Activated CD4-positive, alpha-beta memory T cell treated with anti-CD3 and anti-CD28 coated beads, Interleukin-2, amount 10 ng/mL, durations not matched to agents 7 days and 5 days (primary cell): Measurements from ENCODE around the gene KBTBD2. TPM values are rescaled to one million over a fixed set of nuclear protein-coding genes. Genes with fewer than 3 reads are reported as not detected.
A peak's percentile ranks its signal among the peaks of the same experiment; 100 is the strongest.
"Not testable (repeated sequence)": the region's sequence is repeated elsewhere in the genome, so short reads cannot be mapped to it uniquely, and the experiment has no call there.

Experiments
- CTCF ChIA-PET: fragments of 350-600 bp; sonication (Branson Sonifier 250); formaldehyde crosslinking; loops from one replicate; lab custom pipeline; 2021; ENCODE audit warnings: antibody characterized with exemption, inconsistent platforms; lab: Charles Lee
- POLR2A ChIA-PET: fragments of 350-600 bp; sonication (Branson Sonifier 250); formaldehyde crosslinking; loops from one replicate; lab custom pipeline; 2021; ENCODE audit warnings: antibody characterized with exemption; lab: Charles Lee
- DNase-seq: peaks from one replicate; pipeline ENCODE4 v3.0.0-alpha.2; 2020
- H3K27ac Mint-ChIP-seq: one replicate; pipeline ENCODE4 v1.8.0; 2021; ENCODE audit warnings: mild to moderate bottlenecking, mixed read lengths
- H3K27me3 Mint-ChIP-seq: one replicate; pipeline ENCODE4 v1.8.0; 2021; ENCODE audit warnings: mixed read lengths
- H3K36me3 Mint-ChIP-seq: one replicate; pipeline ENCODE4 v1.8.0; 2021; ENCODE audit warnings: low read depth, mixed read lengths
- H3K4me1 Mint-ChIP-seq: one replicate; pipeline ENCODE4 v1.8.0; 2021; ENCODE audit warnings: mixed read lengths
- H3K4me3 Mint-ChIP-seq: one replicate; pipeline ENCODE4 v1.8.0; 2021; ENCODE audit warnings: mild to moderate bottlenecking, mixed read lengths
- H3K9me3 Mint-ChIP-seq: one replicate; pipeline ENCODE4 v1.8.0; 2021; ENCODE audit warnings: mixed read lengths
- total RNA-seq, 2 experiments: library from RNA; stranded (reverse); gene quantifications; one replicate each; pipeline ENCODE4 v1.2.3, GENCODE V29; 2021

KBTBD2 gene
- total RNA-seq, 2 experiments from 2014 or later: 43.8 to 45.6 TPM

DNA sequence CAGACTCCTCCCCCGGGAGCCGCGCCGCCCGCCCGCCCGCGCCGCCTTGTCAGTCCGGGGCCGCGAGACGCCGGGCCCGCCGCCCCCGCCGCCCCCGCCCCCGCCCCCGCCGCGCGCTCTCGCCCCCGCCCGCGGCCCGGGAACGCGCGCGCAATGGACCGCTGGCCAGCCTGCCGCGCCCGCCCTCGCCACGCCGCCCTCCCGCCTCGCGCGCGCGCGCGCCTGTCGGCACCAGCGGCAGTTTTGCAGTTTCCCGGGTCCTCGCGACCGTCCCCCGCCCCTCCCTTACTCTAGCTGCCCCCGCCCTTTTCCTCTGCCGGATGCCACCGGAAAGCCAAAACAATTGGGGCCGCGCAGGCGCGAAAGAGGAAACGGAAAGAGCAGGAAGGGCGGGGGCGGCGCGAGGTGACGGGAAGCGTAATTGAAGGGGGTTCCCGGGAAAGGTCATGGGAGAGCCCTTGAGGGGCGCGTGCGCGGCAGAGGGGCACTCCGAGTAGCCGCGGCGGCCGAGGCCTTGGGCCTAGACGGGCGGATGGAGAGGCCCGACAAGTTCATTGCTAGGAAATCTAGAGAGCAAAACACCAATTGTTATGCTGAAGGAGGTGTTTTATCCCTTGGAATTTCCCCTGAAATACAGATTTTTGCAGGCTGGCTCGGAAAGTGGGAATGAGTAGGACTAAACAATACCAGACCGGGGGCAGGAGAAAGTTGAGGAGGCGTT is 400 bp upstream of the KBTBD2 start:
- DNase-seq: peak; percentile 97
- Mint-ChIP-seq H3K4me3 (peak overlapping the region; percentile 79), H3K27me3 (no peaks in the 10 kb centered on the region), H3K27ac (peak overlapping the region; percentile 92), H3K9me3 (no peaks in the 10 kb centered on the region), H3K36me3 (peaks cover 31% of the 10 kb centered on the region), H3K4me1 (peaks cover 49% of the 10 kb centered on the region)
- CTCF ChIA-PET: interaction anchor here (1.0 to 4.7 kb wide), 8 partner anchors 11 to 216 kb away, joined by 3 to 29 read pairs (median 16); partner anchors contain the start of gene RP9
- POLR2A ChIA-PET: interaction anchor here (0.9 to 8.1 kb wide), 16 partner anchors 8 to 401 kb away, joined by 3 to 282 read pairs (median 14); partner anchors contain the start of genes AVL9, LSM5, NT5C3A and RP9

DNA sequence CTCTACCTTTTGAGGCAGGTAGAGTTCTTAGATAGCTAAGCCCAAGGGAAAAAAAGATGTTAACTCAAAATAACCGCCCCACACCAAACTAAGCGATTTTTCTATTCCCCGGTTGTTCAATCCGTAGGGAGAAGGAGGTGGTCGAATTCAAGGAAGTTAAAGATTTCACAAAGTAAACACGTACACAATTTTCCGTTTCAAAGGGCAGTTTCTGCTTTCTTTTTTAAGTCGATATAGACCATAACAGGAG is 842 bp downstream of the KBTBD2 start:
- H3K27ac Mint-ChIP-seq: peak overlapping the region; percentile 98
- no peak for DNase-seq
- H3K9me3 Mint-ChIP-seq: no peaks in the 10 kb centered on the region
- ChIA-PET POLR2A (interaction anchor here (0.9 to 8.1 kb wide), 19 partner anchors 9 to 400 kb away, joined by 3 to 282 read pairs (median 14); partner anchors contain the start of genes AVL9, LSM5, NT5C3A and RP9), CTCF (interaction anchor here (0.9 to 4.7 kb wide), 7 partner anchors 14 to 218 kb away, joined by 3 to 29 read pairs (median 12); partner anchors contain the start of gene RP9)
- H3K4me1 Mint-ChIP-seq: peaks cover 58% of the 10 kb centered on the region
- H3K36me3 Mint-ChIP-seq: peaks cover 37% of the 10 kb centered on the region
- H3K27me3 Mint-ChIP-seq: no peaks in the 10 kb centered on the region
- peak overlapping the region; percentile 94 for H3K4me3 Mint-ChIP-seq

DNA sequence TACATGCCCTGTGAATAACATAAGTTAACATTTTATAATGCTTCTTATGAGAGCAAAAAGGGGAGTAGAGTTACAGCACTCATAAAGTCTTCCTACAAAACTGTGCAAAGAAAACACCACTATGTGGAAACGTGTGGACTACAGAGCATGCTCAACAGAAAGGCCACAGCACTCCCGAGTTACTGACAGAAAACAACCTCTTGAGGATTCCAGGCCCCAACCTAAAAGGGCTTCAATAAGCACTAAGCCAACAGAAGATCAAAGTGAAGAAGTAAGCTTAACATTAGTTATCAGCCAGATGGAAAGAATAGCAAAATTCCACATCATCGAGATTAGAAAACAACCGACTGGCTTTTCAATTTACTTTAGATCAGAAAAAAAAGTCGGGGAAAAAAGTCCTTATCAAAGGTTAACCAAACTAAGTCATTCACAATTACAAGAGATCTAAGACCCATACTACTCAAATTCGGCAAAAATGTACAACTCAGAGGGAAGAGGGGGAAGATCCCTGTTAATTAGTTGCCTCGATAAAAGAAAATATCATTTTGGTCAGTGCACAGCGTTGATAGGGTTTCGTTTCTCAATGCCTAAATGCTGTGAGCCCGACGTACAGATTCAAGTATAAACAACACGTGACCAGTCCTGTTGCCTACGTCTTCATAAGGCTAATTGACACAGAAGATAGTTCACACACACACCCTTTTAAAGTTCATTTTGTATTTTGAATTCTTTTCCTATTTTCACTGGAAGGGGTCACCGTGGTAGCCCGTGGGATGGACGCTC is 1.4 kb downstream of the KBTBD2 start:
- Mint-ChIP-seq H3K27ac (peak overlapping the region; percentile 98), H3K4me3 (peak overlapping the region; percentile 94), H3K36me3 (peaks cover 41% of the 10 kb centered on the region), H3K4me1 (peaks cover 63% of the 10 kb centered on the region), H3K9me3 (no peaks in the 10 kb centered on the region), H3K27me3 (no peaks in the 10 kb centered on the region)
- peak; percentile 52 for DNase-seq
- CTCF ChIA-PET: interaction anchor here (0.9 to 4.7 kb wide), 11 partner anchors 15 to 218 kb away, joined by 3 to 29 read pairs (median 4); partner anchors contain the start of gene RP9
- POLR2A ChIA-PET: interaction anchor here (0.9 to 8.1 kb wide), 18 partner anchors 8 to 400 kb away, joined by 3 to 282 read pairs (median 14); partner anchors contain the start of genes AVL9, LSM5, NT5C3A and RP9

DNA sequence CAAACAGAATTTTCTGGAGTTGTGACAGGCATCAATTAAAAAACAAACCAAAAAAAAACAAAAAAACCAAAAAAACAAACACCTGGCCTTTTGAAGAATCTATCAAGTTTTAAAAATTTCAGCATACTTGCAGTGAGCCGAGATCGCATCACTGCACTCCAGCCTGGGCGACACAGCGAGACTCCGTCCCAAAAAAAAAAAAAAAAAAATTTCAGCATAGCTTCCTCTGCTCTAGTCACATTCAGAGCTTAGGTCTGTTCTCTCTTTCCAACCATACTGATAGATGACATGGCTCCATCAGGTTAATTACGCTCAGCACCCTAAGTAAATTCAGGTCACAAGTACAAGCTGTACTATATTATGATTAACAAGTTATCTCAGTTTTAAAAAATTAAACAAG is 3.1 kb downstream of the KBTBD2 start:
- H3K27ac Mint-ChIP-seq: peak overlapping the region; percentile 44
- ChIA-PET POLR2A (interaction anchor here (5.5 to 8.1 kb wide), 4 partner anchors 14 to 174 kb away, joined by 52 to 282 read pairs (median 65); partner anchors contain the start of gene NT5C3A), CTCF (interaction anchor here (0.7 to 4.7 kb wide), 4 partner anchors 26 to 295 kb away, joined by 3 to 29 read pairs (median 6); no protein-coding TSS in a partner anchor)
- DNase-seq: no peak
- H3K9me3 Mint-ChIP-seq: no peaks in the 10 kb centered on the region
- peaks cover 42% of the 10 kb centered on the region for H3K36me3 Mint-ChIP-seq
- peak overlapping the region; percentile 52 for H3K4me3 Mint-ChIP-seq
- peaks cover 56% of the 10 kb centered on the region for H3K4me1 Mint-ChIP-seq
- no peaks in the 10 kb centered on the region for H3K27me3 Mint-ChIP-seq

DNA sequence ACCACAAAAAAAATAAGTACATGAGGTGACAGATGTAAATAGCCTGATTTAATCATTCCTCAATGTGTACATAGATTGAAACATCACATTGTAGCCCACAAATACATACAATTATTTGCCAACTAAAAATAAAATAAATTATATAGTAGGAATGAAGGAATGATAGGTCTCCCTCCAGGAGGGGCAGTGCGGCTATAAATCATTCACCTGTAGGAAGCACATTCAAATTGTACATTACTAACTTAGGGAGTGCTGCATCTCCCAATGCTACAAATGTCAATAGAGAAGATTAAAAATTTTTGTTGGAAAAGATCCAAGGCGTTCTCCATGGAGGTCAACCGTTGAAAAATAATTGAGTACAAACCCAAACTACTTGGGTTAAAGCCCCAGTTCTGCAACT is 4.2 kb downstream of the KBTBD2 start:
- POLR2A ChIA-PET: interaction anchor here (8.1 kb wide), 1 partner anchor 54 kb away, joined by 70 read pairs; no protein-coding TSS in a partner anchor
- H3K4me1 Mint-ChIP-seq: peaks cover 48% of the 10 kb centered on the region
- H3K4me3 Mint-ChIP-seq: no peak overlapping the region

DNA sequence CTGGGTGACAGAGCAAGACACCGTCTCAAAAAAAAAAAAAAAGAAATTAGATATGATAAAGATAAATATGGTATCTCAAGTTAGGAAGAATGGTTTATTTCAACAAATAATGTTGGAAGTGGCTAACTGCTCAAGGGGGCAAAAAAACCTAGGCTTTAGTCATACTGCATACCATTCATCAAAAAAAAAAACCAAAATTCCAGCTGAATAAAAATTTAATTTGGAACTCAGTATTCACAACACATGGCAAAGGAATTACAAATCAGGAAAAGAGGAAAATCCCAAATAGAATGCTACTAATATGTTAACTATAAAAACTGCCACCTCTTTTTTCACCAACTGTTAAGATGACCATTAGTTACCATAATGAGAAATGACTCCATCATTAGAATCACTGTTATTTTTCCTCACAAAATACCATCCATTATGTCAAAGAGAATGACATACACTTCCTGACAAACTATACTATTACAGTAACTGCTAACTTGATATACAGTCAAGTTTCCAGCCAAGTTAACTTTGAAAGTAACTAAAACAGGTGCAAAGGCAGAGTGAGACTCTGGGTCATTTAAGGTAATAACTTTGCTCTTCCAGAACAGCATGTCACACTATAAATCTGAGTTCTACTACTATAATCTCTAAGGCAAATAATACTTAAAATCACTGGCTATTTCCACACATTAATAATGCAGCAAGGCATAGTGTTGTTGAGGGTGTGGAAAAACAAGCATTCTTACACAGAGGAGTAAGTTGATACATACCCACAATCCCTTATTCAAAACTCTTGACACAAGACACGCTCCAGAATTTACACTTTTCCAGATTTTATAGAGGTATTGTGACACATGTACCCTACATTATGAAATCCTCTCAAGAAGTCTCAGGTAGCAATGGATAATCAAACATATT is 10.2 kb downstream of the KBTBD2 start:
- Mint-ChIP-seq H3K27ac (no peak overlapping the region), H3K4me1 (peaks cover 40% of the 10 kb centered on the region), H3K27me3 (no peaks in the 10 kb centered on the region), H3K4me3 (no peak overlapping the region), H3K36me3 (peaks cover 27% of the 10 kb centered on the region), H3K9me3 (no peaks in the 10 kb centered on the region)
- ChIA-PET CTCF (no interaction called here), POLR2A (interaction anchor here (1.0 kb wide), 1 partner anchor 10 kb away, joined by 3 read pairs; no protein-coding TSS in a partner anchor)
- no peak for DNase-seq

More for the DNA sequence above, 4.2 kb downstream of the KBTBD2 start:
- no peak for DNase-seq
- no peaks in the 10 kb centered on the region for H3K27me3 Mint-ChIP-seq
- peaks cover 45% of the 10 kb centered on the region for H3K36me3 Mint-ChIP-seq
- H3K27ac Mint-ChIP-seq: no peak overlapping the region
- CTCF ChIA-PET: no interaction called here
- no peaks in the 10 kb centered on the region for H3K9me3 Mint-ChIP-seq

DNA sequence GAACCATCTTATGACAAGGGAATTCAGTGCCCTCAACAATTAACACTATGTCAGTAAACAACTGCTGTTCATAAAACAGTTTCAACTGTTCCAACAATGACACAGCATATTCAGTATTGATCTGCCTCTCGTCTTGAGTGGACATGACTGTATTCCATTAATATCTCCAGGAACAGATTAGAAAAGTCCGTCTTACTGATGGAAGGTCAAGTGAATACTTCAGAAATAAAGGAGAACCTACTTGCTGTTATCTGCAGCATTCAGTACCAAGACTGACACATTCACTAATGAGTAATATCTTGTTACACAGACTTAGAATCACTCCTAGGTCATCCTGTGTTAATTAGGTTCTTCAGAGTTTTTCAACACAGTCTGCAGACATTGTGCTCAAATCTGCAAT is 12.1 kb downstream of the KBTBD2 start:
- Mint-ChIP-seq H3K27ac (no peak overlapping the region), H3K4me1 (peaks cover 33% of the 10 kb centered on the region), H3K4me3 (no peak overlapping the region), H3K27me3 (no peaks in the 10 kb centered on the region), H3K9me3 (no peaks in the 10 kb centered on the region), H3K36me3 (peaks cover 24% of the 10 kb centered on the region)
- no peak for DNase-seq
- CTCF ChIA-PET: interaction anchor here (1.6 kb wide), 1 partner anchor 33 kb away, joined by 6 read pairs; no protein-coding TSS in a partner anchor
- POLR2A ChIA-PET: interaction anchor here (1.0 kb wide), 2 partner anchors 11 to 21 kb away, joined by 3 read pairs; no protein-coding TSS in a partner anchor

DNA sequence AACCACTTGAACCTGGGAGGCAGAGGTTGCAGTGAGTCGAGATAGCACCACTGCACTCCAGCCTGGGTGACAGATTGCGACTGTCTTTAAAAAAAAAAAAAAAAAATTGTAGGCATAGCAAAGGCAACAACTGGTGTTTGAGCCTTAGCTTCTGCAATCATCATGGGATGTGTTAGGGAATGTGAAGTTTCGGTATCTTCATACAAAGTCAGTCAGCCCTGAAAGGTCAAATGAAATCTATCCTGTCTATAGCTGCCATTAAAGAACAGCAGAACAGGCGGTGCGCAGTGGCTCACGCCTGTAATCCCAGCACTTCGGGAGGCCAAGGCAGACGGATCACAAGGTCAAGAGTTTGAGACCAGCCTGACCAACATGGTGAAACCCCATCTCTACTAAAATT is 13.5 kb downstream of the KBTBD2 start:
- H3K4me1 Mint-ChIP-seq: peaks cover 29% of the 10 kb centered on the region
- peaks cover 28% of the 10 kb centered on the region for H3K36me3 Mint-ChIP-seq
- DNase-seq, H3K27ac Mint-ChIP-seq, H3K9me3 Mint-ChIP-seq, H3K27me3 Mint-ChIP-seq, H3K4me3 Mint-ChIP-seq: not testable (repeated sequence)
- POLR2A ChIA-PET: interaction anchor here (8.3 kb wide), 1 partner anchor 13 kb away, joined by 52 read pairs; the partner anchor contains the start of gene KBTBD2
- CTCF ChIA-PET: interaction anchor here (1.0 kb wide), 1 partner anchor 8 kb away, joined by 3 read pairs; no protein-coding TSS in a partner anchor

DNA sequence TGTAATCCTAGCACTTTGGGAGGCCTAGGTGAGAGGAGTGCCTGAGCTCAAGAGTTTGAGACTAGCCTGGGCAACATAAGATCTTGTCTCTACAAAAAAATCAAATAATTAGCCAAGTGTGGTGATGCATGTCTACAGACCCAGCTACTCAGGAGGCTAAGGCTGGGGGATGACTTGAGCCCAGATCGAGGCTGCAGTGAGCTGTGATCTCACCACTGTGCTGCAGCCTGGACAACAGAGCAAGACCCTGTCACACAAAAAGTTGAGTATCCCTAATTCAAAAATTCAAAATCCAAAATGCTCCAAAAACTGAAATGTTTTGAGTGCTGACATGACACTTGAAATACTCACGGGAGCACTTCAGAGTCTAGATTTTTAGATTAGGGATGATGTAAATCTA is 19.1 kb downstream of the KBTBD2 start:
- Mint-ChIP-seq H3K27me3 (no peaks in the 10 kb centered on the region), H3K27ac (no peak overlapping the region), H3K9me3 (no peaks in the 10 kb centered on the region), H3K4me1 (peaks cover 19% of the 10 kb centered on the region), H3K4me3 (no peak overlapping the region), H3K36me3 (peaks cover 60% of the 10 kb centered on the region)
- ChIA-PET POLR2A (interaction anchor here (8.3 kb wide), 1 partner anchor 18 kb away, joined by 52 read pairs; the partner anchor contains the start of gene KBTBD2), CTCF (interaction anchor here (1.3 kb wide), 1 partner anchor 71 kb away, joined by 5 read pairs; no protein-coding TSS in a partner anchor)
- no peak for DNase-seq

DNA sequence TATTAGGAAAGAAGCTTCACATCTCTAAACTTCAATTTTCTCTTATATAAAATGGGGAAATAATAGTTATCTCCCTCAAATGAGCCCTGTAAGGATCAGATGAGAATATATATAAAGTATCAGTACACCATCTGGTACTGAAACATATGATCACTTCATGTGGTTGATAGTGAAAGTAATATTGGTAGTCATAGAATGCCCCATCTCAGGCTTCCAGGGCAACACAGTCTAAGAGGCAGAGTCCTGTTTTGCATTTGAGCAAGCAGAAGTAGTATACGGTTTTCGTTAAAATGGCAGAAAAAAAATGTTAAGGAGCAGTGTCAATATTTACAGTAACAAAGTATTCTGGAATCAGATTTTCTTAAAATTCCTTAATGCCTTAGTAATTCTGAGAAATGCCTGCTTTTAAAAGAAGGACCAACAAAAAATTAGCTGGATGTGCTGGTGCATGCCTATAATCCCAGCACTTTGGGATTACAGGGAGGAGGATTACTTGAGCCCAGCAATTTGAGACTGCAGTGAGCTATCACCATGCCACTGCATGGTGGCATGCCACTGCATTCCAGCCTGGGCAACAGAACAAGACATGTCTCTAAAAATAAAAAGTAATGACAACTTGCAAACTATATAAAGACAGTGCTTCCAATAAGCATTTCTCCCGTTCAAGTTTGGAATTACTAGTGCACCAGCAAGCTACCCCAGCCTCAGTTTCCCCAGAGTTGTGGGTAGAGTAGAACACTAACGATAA is 19.8 kb downstream of the KBTBD2 start:
- H3K4me1 Mint-ChIP-seq: peaks cover 19% of the 10 kb centered on the region
- DNase-seq: no peak
- H3K4me3 Mint-ChIP-seq: no peak overlapping the region
- H3K27ac Mint-ChIP-seq: no peak overlapping the region
- ChIA-PET POLR2A (interaction anchor here (8.3 kb wide), 1 partner anchor 19 kb away, joined by 52 read pairs; the partner anchor contains the start of gene KBTBD2), CTCF (interaction anchor here (1.1 to 1.3 kb wide), 2 partner anchors 18 to 71 kb away, joined by 3 to 5 read pairs; no protein-coding TSS in a partner anchor)
- H3K27me3 Mint-ChIP-seq: no peaks in the 10 kb centered on the region
- H3K36me3 Mint-ChIP-seq: peaks cover 64% of the 10 kb centered on the region
- no peaks in the 10 kb centered on the region for H3K9me3 Mint-ChIP-seq

DNA sequence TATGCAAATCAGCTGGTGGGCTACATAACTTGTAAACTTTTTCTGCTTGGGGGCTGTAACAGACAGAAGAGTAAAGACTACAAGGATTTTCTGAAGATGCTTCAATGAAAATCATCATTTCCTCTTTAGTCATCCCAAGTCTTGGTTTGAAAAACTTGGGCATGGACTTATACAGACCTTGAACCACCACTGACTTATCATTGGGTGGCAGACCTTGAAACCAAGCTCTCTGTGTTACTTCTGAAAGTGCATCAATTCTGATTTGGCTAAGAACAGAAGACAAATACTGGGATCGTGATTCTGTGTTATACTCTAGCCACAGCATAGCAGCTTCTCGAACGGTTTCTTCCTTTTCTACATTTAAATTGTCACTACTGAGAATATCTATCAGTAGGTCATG is 21.3 kb downstream of the KBTBD2 start:
- Mint-ChIP-seq H3K4me3 (no peak overlapping the region), H3K27ac (no peak overlapping the region), H3K9me3 (no peaks in the 10 kb centered on the region), H3K36me3 (peaks cover 79% of the 10 kb centered on the region), H3K27me3 (no peaks in the 10 kb centered on the region), H3K4me1 (peaks cover 16% of the 10 kb centered on the region)
- ChIA-PET CTCF (interaction anchor here (1.2 to 5.9 kb wide), 2 partner anchors 8 to 23 kb away, joined by 3 to 30 read pairs; no protein-coding TSS in a partner anchor), POLR2A (interaction anchor here (8.3 kb wide), 1 partner anchor 20 kb away, joined by 52 read pairs; the partner anchor contains the start of gene KBTBD2)
- DNase-seq: no peak
